Endothelial cell of umbilical vein (primary cell): ENCODE measurements around the gene CLIC4. TPM values are rescaled to one million over a fixed set of nuclear protein-coding genes. Genes with fewer than 3 reads are reported as not detected.

Experiments used
- BruUV-seq: library from RNA; stranded (reverse); fragments of 400-500 nt; replicated peaks from 2 replicates; lab custom pipeline; 2021; lab: Mats Ljungman, UMichigan
- CTCF ChIA-PET: fragments of 300-600, 350-600 bp; sonication (Branson Sonifier 250); formaldehyde crosslinking; loops from one replicate; lab custom pipeline; 2021; ENCODE audit warnings: antibody characterized with exemption, inconsistent platforms; lab: Charles Lee
- POLR2A ChIA-PET: fragments of 300-600, 350-600 bp; sonication (Branson Sonifier 250); formaldehyde crosslinking; loops from one replicate; lab custom pipeline; 2021; ENCODE audit warnings: antibody characterized with exemption, inconsistent platforms; lab: Charles Lee
- DNase-seq: peaks from one replicate; pipeline ENCODE4 v3.0.0-alpha.2; 2011; ENCODE audit warnings: low read depth, low spot score
- FAIRE-seq: peaks from 2 replicates; lab custom pipeline; 2011; peaks lifted over from hg19 to GRCh38; lab: Jason Lieb, UNC
- H2AFZ ChIP-seq: 2 replicates; pipeline ENCODE4 v1.6.0; 2012; ENCODE audit warnings: low read depth, low read length, control low read depth, inconsistent platforms
- H3K27ac ChIP-seq: 2 replicates; pipeline ENCODE4 v1.5.1; 2011; ENCODE audit warnings: low read depth, mild to moderate bottlenecking, control low read depth, low read length, moderate library complexity; ENCODE audit not compliant: insufficient read depth
- H3K27me3 ChIP-seq, 2 experiments: 2 replicates each; pipeline versions ENCODE4 v1.6.0 to v1.6.1; 2011; ENCODE audit warnings: low read length in 2 of 2, mixed read lengths in 1 of 2; ENCODE audit not compliant: control insufficient read depth in 2 of 2, insufficient read depth in 2 of 2
- H3K36me3 ChIP-seq, 2 experiments: 2 replicates in 1 of 2; 3 replicates in 1 of 2; pipeline ENCODE4 v1.5.1; 2011; ENCODE audit warnings: low read length in 2 of 2, mild to moderate bottlenecking in 1 of 2, moderate library complexity in 1 of 2; ENCODE audit not compliant: control insufficient read depth in 2 of 2, insufficient read depth in 2 of 2; ENCODE audit errors: extremely low read depth in 1 of 2
- H3K4me1 ChIP-seq: 3 replicates; pipeline ENCODE4 v1.5.1; 2011; ENCODE audit warnings: mild to moderate bottlenecking, low read length; ENCODE audit not compliant: control insufficient read depth, insufficient read depth; ENCODE audit errors: extremely low read depth
- H3K4me2 ChIP-seq: 2 replicates; pipeline ENCODE4 v1.6.1; 2011; ENCODE audit warnings: low read length, control low read depth, mixed read lengths; ENCODE audit not compliant: insufficient read depth
- H3K4me3 ChIP-seq, 3 experiments: fragments of 200-600 bp in 1 of 3; sonication (generic), shearing (Covaris generic) in 1 of 3; replicated peaks in 1 of 3; 2 replicates each; pipeline ENCODE4 v1.5.1; 2011 to 2016; ENCODE audit warnings: control low read depth in 3 of 3, low read length in 3 of 3, mild to moderate bottlenecking in 2 of 3, inconsistent platforms in 1 of 3, low read depth in 1 of 3, moderate library complexity in 1 of 3; ENCODE audit not compliant: insufficient read depth in 1 of 3
- H3K79me2 ChIP-seq: 2 replicates; pipeline ENCODE4 v1.6.0; 2012; ENCODE audit warnings: low read length, inconsistent platforms; ENCODE audit not compliant: control insufficient read depth, insufficient read depth
- H3K9ac ChIP-seq: replicated peaks from 2 replicates; pipeline ENCODE3; 2011; ENCODE audit warnings: low read length, control low read depth; ENCODE audit not compliant: insufficient read depth; ENCODE audit errors: extremely low read depth
- H3K9me1 ChIP-seq: replicated peaks from 3 replicates; pipeline ENCODE4 v1.6.0; 2011; ENCODE audit warnings: mild to moderate bottlenecking, low read length; ENCODE audit not compliant: control insufficient read depth, insufficient read depth; ENCODE audit errors: extremely low read depth
- H3K9me3 ChIP-seq: replicated peaks from 2 replicates; pipeline ENCODE4 v1.5.1; 2012; ENCODE audit warnings: low read length, inconsistent platforms; ENCODE audit not compliant: control insufficient read depth, insufficient read depth
- H4K20me1 ChIP-seq: replicated peaks from 2 replicates; pipeline ENCODE3; 2011; ENCODE audit warnings: mild to moderate bottlenecking, low read length; ENCODE audit not compliant: control insufficient read depth, insufficient read depth; ENCODE audit errors: extremely low read depth
- EZH2 ChIP-seq: IDR thresholded peaks from 2 replicates; pipeline ENCODE4 v1.6.1; 2012; ENCODE audit warnings: borderline replicate concordance, low read depth, mild to moderate bottlenecking, moderate library complexity, low read length, inconsistent platforms; ENCODE audit not compliant: severe bottlenecking
- FOS ChIP-seq: IDR thresholded peaks from 2 replicates; pipeline ENCODE4 v1.6.1; 2011; ENCODE audit warnings: mild to moderate bottlenecking, low read length, moderate library complexity, borderline replicate concordance; ENCODE audit not compliant: insufficient read depth
- GATA2 ChIP-seq: IDR thresholded peaks from 2 replicates; pipeline ENCODE4 v1.7.0; 2011; ENCODE audit warnings: low read depth, mild to moderate bottlenecking, moderate library complexity, mixed read lengths, low read length; ENCODE audit not compliant: insufficient read length, insufficient read depth
- JUN ChIP-seq: IDR thresholded peaks from 2 replicates; pipeline ENCODE4 v1.6.1; 2011; ENCODE audit warnings: borderline replicate concordance, low read depth; ENCODE audit not compliant: insufficient read length, insufficient read depth
- MYC ChIP-seq: IDR thresholded peaks from one replicate; pipeline ENCODE4 v1.6.1; 2011; ENCODE audit warnings: mild to moderate bottlenecking, low read depth, low read length
- POLR2A ChIP-seq: IDR thresholded peaks from 2 replicates; pipeline ENCODE4 v1.6.1; 2012; ENCODE audit warnings: low read depth, mild to moderate bottlenecking, control low read depth, low read length
- POLR2AphosphoS5 ChIP-seq: IDR thresholded peaks from 2 replicates; pipeline ENCODE4 v1.6.1; 2012; ENCODE audit warnings: low read depth, mild to moderate bottlenecking, control low read depth, low read length, moderate library complexity; ENCODE audit not compliant: insufficient read depth
- dilution Hi-C: fragments of 300-500 bp; cut with MboI; formaldehyde crosslinking; loops from one replicate; pipeline ENCODE4 v1.15.0; 2019; ENCODE audit warnings: low sequenced_read_pairs; ENCODE audit not compliant: extremely low pct_ligation_motif_present
- intact Hi-C: fragments of 100-400 bp; cut with micrococcal nuclease; formaldehyde crosslinking; loops from one replicate; pipeline ENCODE4 v1.10.0; 2022
- polyA plus RNA-seq, 4 experiments: library from polyadenylated mRNA; depleted of rRNA in 3 of 4; stranded (reverse) in 3 of 4; unstranded in 1 of 4; fragments of >200 nt; gene quantifications; 2 replicates each; pipeline versions ENCODE4 v1.2.1 to v1.2.3, GENCODE V29; 2011 to 2012; ENCODE audit warnings: missing spikeins in 1 of 4
- total RNA-seq: library from RNA; stranded (reverse); gene quantifications from 2 replicates; pipeline ENCODE4 v1.2.3, GENCODE V29; 2021
- TF ChIP-seq, protein P1 (sequence below), 2 donors: IDR thresholded peaks; 1 replicate in 1 of 2; 2 replicates in 1 of 2; pipeline ENCODE4 v1.5.1; 2011; ENCODE audit warnings: low read length in 2 of 2, mild to moderate bottlenecking in 2 of 2, moderate library complexity in 2 of 2, control low read depth in 1 of 2, inconsistent platforms in 1 of 2, low read depth in 1 of 2; ENCODE audit not compliant: insufficient read depth in 1 of 2; ENCODE audit errors: extremely low read depth in 1 of 2
- TF ChIP-seq, protein P2 (sequence below): IDR thresholded peaks from 2 replicates; pipeline ENCODE4 v1.6.1; 2011; ENCODE audit not compliant: insufficient read depth, insufficient read length

Gene CLIC4
- total and polyA plus RNA-seq, 2 donors (not counting 3 experiments of a cell fraction or from before 2014, with no cell fraction given) = 97.5 to 330 TPM

DNA sequence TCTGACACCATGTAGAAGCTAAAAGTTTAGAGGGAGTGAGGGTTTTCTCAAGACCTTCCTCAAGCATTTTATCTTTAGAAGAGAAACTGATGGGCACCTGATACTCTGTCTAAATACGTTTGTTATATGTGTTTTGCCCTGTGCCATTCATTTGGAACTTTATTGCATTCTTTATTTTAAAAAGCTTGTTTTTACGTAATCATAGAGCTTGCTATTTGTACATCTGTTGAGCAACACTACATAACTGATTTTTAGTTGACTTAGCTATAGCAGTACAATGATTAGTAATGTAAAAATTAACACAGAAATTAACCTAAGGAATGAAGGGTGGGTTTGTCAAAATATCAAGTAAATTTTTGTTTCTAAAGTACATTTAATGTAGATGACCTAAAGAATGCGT, 96.3 kb downstream of the CLIC4 start:
- BruUV-seq = no TSS peak
- peaks cover 2 to 19% of the 10 kb centered on the region in 2 experiments for H3K36me3 ChIP-seq
- intact Hi-C loops = no loop called here
- peaks cover 2% of the 10 kb centered on the region for H4K20me1 ChIP-seq
- H3K9me1 ChIP-seq = no peaks in the 10 kb centered on the region
- H3K79me2 ChIP-seq = peaks cover 32% of the 10 kb centered on the region
- dilution Hi-C loops = no loop called here
- H3K4me1 ChIP-seq = no peaks in the 10 kb centered on the region
- no peak overlapping the region for H3K27ac ChIP-seq
- H3K4me3 ChIP-seq = no peak overlapping the region
- ChIA-PET CTCF (interaction anchor here (1.0 to 2.0 kb wide), 3 partner anchors 11 to 153 kb away, joined by 4 to 7 read pairs (median 5); no protein-coding TSS in a partner anchor), POLR2A (interaction anchor here (1.2 kb wide), 1 partner anchor 158 kb away, joined by 6 read pairs; no protein-coding TSS in a partner anchor)
- H2AFZ ChIP-seq = no peak overlapping the region
- DNase-seq = no peak
- TF ChIP-seq JUN (no peak), POLR2AphosphoS5 (no peak), FOS (no peak), GATA2 (no peak), EZH2 (no peak), MYC (no peak), POLR2A (no peak)
- TF ChIP-seq, protein P1, sequence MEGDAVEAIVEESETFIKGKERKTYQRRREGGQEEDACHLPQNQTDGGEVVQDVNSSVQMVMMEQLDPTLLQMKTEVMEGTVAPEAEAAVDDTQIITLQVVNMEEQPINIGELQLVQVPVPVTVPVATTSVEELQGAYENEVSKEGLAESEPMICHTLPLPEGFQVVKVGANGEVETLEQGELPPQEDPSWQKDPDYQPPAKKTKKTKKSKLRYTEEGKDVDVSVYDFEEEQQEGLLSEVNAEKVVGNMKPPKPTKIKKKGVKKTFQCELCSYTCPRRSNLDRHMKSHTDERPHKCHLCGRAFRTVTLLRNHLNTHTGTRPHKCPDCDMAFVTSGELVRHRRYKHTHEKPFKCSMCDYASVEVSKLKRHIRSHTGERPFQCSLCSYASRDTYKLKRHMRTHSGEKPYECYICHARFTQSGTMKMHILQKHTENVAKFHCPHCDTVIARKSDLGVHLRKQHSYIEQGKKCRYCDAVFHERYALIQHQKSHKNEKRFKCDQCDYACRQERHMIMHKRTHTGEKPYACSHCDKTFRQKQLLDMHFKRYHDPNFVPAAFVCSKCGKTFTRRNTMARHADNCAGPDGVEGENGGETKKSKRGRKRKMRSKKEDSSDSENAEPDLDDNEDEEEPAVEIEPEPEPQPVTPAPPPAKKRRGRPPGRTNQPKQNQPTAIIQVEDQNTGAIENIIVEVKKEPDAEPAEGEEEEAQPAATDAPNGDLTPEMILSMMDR (IDR thresholded peaks at IDR 0.05; ENCODE audit: extremely low read depth in 1 of 2, insufficient read depth in 1 of 2, low read depth in 1 of 2, low read length in 2 of 2) = no peak
- TF ChIP-seq, protein P2, sequence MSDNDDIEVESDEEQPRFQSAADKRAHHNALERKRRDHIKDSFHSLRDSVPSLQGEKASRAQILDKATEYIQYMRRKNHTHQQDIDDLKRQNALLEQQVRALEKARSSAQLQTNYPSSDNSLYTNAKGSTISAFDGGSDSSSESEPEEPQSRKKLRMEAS = no peak
- no peak overlapping the region for H3K4me2 ChIP-seq
- no peak for FAIRE-seq
- H3K27me3 ChIP-seq = no peaks in the 10 kb centered on the region
- no peaks in the 10 kb centered on the region for H3K9me3 ChIP-seq
- no peak overlapping the region for H3K9ac ChIP-seq
